HG03442 (cell line): Measurements from ENCODE around the gene SLC7A4.
"Not testable (repeated sequence)": the region's sequence is repeated elsewhere in the genome, so short reads cannot be mapped to it uniquely, and the experiment has no call there.

Experiments
- ATAC-seq: cut with Tn5 transposase; IDR thresholded peaks from one replicate; pipeline ENCODE4 v1.9.1; 2021; ENCODE audit warnings: mild to moderate bottlenecking, moderate library complexity; ENCODE audit not compliant: unreplicated experiment

The SLC7A4 gene

GRCh38 chr22:21022955-21023614 is 9.3 kb downstream of the SLC7A4 start:
- no peak for ATAC-seq

GRCh38 chr22:21022507-21022906 is 9.9 kb downstream of the SLC7A4 start:
- ATAC-seq: no peak

- no peak for ATAC-seq
These were observed 11.4 kb downstream of the SLC7A4 start for GRCh38 chr22:21020802-21021429.

GRCh38 chr22:21018314-21018713 is 14.0 kb downstream of the SLC7A4 start:
- no peak for ATAC-seq

- no peak for ATAC-seq
These were observed 15.5 kb downstream of the SLC7A4 start for GRCh38 chr22:21016644-21017420.

GRCh38 chr22:21015466-21016006 is 16.8 kb downstream of the SLC7A4 start:
- ATAC-seq: no peak

- ATAC-seq: no peak
These were observed 17.5 kb downstream of the SLC7A4 start, which contains the start of gene P2RX6 for GRCh38 chr22:21014726-21015465. TSS of gene P2RX6 (plus strand) at chr22:21015165. CDS start at chr22:21015175, 10 bp downstream.

- ATAC-seq: peak; percentile 76
These were observed 18.1 kb downstream of the SLC7A4 start for GRCh38 chr22:21014202-21014725.

GRCh38 chr22:21013657-21014201 is 18.6 kb downstream of the SLC7A4 start:
- ATAC-seq: no peak

- ATAC-seq: no peak
These were observed 19.6 kb downstream of the SLC7A4 start for GRCh38 chr22:21012446-21013407.

- ATAC-seq: no peak
These were observed 21.8 kb downstream of the SLC7A4 start for GRCh38 chr22:21010426-21011113.

- no peak for ATAC-seq
These were observed 22.5 kb downstream of the SLC7A4 start for GRCh38 chr22:21009638-21010425.

GRCh38 chr22:21009208-21009607 is 23.2 kb downstream of the SLC7A4 start:
- not testable (repeated sequence) for ATAC-seq

- no peak for ATAC-seq
These were observed 28.6 kb downstream of the SLC7A4 start for GRCh38 chr22:21003782-21004181.

GRCh38 chr22:21001601-21002325 is 30.6 kb downstream of the SLC7A4 start, which contains the start of gene THAP7:
TSS of gene THAP7 (minus strand) at chr22:21002118. CDS start at chr22:21001911, 207 bp downstream.
- peak; percentile 88 for ATAC-seq

GRCh38 chr22:21000987-21001600 is 31.3 kb downstream of the SLC7A4 start:
- peak; percentile 6 for ATAC-seq
